Measurements from ENCODE around the gene GLS2.

DNA sequence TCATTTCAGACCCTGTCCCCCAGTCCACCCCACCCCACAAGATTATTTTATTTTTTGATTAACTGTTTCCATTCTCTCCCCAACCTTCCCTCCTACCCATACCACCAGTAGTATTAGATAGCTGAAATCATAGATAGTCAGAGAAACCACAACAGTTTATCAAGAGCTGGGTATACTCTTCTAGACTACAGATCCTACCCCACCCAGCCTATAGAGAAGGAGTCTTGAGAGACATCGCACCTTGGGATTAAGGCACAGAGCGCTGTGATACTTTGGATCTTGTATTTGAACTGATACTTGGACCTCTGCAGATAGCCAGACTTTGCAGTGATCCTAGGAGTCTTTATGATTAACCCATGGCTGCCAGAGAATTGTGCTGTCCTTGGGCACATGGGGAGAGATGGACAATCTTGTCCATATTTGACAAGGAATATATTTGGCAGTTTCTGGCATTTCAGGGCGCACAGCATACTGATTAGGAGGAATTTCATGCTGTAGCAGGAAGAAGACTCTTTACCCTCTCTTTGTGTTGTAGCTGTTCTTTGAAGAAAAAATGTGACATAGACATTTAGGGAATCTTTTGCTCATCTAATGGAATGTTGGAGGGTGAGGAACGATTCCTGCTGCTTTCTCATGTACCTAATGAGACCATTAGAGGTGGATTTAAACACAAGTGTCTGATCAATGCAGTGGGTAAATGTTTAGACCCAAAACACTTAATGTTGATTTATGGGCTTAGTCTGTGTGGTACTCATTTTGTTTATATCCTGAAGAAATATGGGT lies 34.6 kb upstream of the GLS2 start:
- TF ChIP-seq GABPA (IDR thresholded peaks at IDR 0.05 in 1 of 2, conservative IDR thresholded peaks at IDR 0.05 in 1 of 2) (no peak), TAF1 (conservative IDR thresholded peaks at IDR 0.05) (no peak), SP1 (IDR thresholded peaks at IDR 0.05) (no peak), RAD21 (IDR thresholded peaks at IDR 0.05) (no peak), JUND (IDR thresholded peaks at IDR 0.05) (no peak), FOXA2 (IDR thresholded peaks at IDR 0.05) (no peak)
- TF ChIP-seq, protein P1, sequence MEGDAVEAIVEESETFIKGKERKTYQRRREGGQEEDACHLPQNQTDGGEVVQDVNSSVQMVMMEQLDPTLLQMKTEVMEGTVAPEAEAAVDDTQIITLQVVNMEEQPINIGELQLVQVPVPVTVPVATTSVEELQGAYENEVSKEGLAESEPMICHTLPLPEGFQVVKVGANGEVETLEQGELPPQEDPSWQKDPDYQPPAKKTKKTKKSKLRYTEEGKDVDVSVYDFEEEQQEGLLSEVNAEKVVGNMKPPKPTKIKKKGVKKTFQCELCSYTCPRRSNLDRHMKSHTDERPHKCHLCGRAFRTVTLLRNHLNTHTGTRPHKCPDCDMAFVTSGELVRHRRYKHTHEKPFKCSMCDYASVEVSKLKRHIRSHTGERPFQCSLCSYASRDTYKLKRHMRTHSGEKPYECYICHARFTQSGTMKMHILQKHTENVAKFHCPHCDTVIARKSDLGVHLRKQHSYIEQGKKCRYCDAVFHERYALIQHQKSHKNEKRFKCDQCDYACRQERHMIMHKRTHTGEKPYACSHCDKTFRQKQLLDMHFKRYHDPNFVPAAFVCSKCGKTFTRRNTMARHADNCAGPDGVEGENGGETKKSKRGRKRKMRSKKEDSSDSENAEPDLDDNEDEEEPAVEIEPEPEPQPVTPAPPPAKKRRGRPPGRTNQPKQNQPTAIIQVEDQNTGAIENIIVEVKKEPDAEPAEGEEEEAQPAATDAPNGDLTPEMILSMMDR (IDR thresholded peaks at IDR 0.05; ENCODE audit: low read depth, low read length, missing input control): no peak
- TF ChIP-seq, protein P2, sequence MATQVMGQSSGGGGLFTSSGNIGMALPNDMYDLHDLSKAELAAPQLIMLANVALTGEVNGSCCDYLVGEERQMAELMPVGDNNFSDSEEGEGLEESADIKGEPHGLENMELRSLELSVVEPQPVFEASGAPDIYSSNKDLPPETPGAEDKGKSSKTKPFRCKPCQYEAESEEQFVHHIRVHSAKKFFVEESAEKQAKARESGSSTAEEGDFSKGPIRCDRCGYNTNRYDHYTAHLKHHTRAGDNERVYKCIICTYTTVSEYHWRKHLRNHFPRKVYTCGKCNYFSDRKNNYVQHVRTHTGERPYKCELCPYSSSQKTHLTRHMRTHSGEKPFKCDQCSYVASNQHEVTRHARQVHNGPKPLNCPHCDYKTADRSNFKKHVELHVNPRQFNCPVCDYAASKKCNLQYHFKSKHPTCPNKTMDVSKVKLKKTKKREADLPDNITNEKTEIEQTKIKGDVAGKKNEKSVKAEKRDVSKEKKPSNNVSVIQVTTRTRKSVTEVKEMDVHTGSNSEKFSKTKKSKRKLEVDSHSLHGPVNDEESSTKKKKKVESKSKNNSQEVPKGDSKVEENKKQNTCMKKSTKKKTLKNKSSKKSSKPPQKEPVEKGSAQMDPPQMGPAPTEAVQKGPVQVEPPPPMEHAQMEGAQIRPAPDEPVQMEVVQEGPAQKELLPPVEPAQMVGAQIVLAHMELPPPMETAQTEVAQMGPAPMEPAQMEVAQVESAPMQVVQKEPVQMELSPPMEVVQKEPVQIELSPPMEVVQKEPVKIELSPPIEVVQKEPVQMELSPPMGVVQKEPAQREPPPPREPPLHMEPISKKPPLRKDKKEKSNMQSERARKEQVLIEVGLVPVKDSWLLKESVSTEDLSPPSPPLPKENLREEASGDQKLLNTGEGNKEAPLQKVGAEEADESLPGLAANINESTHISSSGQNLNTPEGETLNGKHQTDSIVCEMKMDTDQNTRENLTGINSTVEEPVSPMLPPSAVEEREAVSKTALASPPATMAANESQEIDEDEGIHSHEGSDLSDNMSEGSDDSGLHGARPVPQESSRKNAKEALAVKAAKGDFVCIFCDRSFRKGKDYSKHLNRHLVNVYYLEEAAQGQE (IDR thresholded peaks at IDR 0.05): no peak
- TF ChIP-seq, protein P3, sequence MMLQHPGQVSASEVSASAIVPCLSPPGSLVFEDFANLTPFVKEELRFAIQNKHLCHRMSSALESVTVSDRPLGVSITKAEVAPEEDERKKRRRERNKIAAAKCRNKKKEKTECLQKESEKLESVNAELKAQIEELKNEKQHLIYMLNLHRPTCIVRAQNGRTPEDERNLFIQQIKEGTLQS (IDR thresholded peaks at IDR 0.05): no peak
- TF ChIP-seq, protein P4, sequence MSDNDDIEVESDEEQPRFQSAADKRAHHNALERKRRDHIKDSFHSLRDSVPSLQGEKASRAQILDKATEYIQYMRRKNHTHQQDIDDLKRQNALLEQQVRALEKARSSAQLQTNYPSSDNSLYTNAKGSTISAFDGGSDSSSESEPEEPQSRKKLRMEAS (IDR thresholded peaks at IDR 0.05): no peak

Data from liver (tissue), 3 donors.